ENCODE results near the gene TARBP1. TPM values are rescaled to one million over a fixed set of nuclear protein-coding genes. Genes with fewer than 3 reads are reported as not detected.

Gene TARBP1
- total RNA-seq, 3 donors from 2014 or later (not counting 1 experiment from before 2014, with no cell fraction given): 29.0 to 37.5 (median 32.2) TPM

DNA sequence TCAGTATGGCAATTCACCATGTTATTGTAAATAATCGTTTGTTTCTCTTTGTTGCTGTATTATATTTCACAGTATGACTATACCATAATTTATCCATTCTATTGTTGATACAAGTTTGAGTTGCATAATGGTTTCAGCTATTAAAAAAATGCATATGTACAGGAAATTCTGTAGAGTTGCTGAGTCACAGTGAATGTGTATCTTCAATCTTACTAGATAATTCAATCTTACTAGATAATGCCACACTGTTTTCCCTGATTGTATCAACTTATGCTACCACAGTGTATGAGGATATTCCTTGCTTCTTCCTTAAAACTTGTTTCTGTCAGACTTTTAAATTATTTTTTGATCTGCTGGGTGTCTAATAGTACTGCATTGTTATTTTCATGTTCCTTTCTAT lies 109.2 kb downstream of the TARBP1 start:
- no peak overlapping the region for H3K27ac Mint-ChIP-seq

DNA sequence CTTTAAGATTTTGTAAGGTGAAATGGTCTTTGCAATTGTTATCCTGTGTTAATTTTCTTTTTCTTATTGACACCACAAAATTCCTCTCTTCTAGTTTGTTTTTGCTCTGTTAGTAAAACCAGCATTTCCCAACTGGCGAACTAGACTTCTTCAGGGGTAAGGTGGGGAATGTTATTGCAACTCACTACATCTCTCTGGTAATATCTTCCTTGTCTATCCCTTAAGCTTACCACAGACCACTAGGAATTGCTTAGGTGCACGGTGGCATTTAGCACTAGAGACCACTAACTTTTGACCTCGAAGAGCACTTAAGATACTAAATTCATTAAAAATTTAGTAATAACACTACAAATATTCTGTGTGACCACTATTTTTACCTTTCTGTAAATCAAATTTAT lies 109.9 kb downstream of the TARBP1 start:
- no peaks in the 10 kb centered on the region for H3K9me3 ChIP-seq (ENCODE audit: control insufficient read depth, insufficient read depth, low read length)
- Mint-ChIP-seq H3K4me3 (no peak overlapping the region), H3K27ac (no peak overlapping the region), H3K36me3 (no peaks in the 10 kb centered on the region), H3K9me3 (no peaks in the 10 kb centered on the region), H3K4me1 (peaks cover 18 to 19% of the 10 kb centered on the region in 2 donors), H3K27me3 (ENCODE audit: low read depth in 2 of 2) (no peaks in the 10 kb centered on the region)
- intact Hi-C loops (cut with micrococcal nuclease): no loop called here
- no peak overlapping the region for H3K27ac ChIP-seq (ENCODE audit: low read length)
- DNase-seq (no peak), ATAC-seq (no peak)
- H3K36me3 ChIP-seq (ENCODE audit: control insufficient read depth, insufficient read depth, low read length): no peaks in the 10 kb centered on the region
- no peak overlapping the region for H3K4me3 ChIP-seq (ENCODE audit: low read length)
- TF ChIP-seq, protein P1, sequence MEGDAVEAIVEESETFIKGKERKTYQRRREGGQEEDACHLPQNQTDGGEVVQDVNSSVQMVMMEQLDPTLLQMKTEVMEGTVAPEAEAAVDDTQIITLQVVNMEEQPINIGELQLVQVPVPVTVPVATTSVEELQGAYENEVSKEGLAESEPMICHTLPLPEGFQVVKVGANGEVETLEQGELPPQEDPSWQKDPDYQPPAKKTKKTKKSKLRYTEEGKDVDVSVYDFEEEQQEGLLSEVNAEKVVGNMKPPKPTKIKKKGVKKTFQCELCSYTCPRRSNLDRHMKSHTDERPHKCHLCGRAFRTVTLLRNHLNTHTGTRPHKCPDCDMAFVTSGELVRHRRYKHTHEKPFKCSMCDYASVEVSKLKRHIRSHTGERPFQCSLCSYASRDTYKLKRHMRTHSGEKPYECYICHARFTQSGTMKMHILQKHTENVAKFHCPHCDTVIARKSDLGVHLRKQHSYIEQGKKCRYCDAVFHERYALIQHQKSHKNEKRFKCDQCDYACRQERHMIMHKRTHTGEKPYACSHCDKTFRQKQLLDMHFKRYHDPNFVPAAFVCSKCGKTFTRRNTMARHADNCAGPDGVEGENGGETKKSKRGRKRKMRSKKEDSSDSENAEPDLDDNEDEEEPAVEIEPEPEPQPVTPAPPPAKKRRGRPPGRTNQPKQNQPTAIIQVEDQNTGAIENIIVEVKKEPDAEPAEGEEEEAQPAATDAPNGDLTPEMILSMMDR (IDR thresholded peaks at IDR 0.05): no peak
- H3K27me3 ChIP-seq (ENCODE audit: control insufficient read depth, insufficient read depth, low read length): no peaks in the 10 kb centered on the region
- peaks cover 6% of the 10 kb centered on the region for H3K4me1 ChIP-seq (ENCODE audit: control insufficient read depth, insufficient read depth, low read length)
- WGBS (ENCODE audit: insufficient coverage): 66% methylated on average over 2 of the region's 3 CpGs

More for the DNA sequence above, 109.2 kb downstream of the TARBP1 start:
- Mint-ChIP-seq H3K9me3 (no peaks in the 10 kb centered on the region), H3K36me3 (no peaks in the 10 kb centered on the region), H3K27me3 (ENCODE audit: low read depth in 2 of 2) (no peaks in the 10 kb centered on the region), H3K4me3 (no peak overlapping the region), H3K4me1 (peaks cover 25 to 26% of the 10 kb centered on the region in 2 donors)
- ATAC-seq (no peak), DNase-seq (no peak)
- intact Hi-C loops (cut with micrococcal nuclease): loop anchor here (10.0 kb wide), 1 partner anchor 1135 kb away; the partner anchor contains the start of gene B3GALNT2
- Histone ChIP-seq H3K4me1 (ENCODE audit: control insufficient read depth, insufficient read depth, low read length) (peaks cover 11% of the 10 kb centered on the region), H3K9me3 (ENCODE audit: control insufficient read depth, insufficient read depth, low read length) (no peaks in the 10 kb centered on the region), H3K4me3 (ENCODE audit: low read length) (no peak overlapping the region), H3K27me3 (ENCODE audit: control insufficient read depth, insufficient read depth, low read length) (no peaks in the 10 kb centered on the region), H3K36me3 (ENCODE audit: control insufficient read depth, insufficient read depth, low read length) (no peaks in the 10 kb centered on the region), H3K27ac (ENCODE audit: low read length) (no peak overlapping the region)
- WGBS (ENCODE audit: insufficient coverage): no CpG with 5 or more reads among the region's 1 CpG
- TF ChIP-seq, protein P1 (IDR thresholded peaks at IDR 0.05): no peak

DNA sequence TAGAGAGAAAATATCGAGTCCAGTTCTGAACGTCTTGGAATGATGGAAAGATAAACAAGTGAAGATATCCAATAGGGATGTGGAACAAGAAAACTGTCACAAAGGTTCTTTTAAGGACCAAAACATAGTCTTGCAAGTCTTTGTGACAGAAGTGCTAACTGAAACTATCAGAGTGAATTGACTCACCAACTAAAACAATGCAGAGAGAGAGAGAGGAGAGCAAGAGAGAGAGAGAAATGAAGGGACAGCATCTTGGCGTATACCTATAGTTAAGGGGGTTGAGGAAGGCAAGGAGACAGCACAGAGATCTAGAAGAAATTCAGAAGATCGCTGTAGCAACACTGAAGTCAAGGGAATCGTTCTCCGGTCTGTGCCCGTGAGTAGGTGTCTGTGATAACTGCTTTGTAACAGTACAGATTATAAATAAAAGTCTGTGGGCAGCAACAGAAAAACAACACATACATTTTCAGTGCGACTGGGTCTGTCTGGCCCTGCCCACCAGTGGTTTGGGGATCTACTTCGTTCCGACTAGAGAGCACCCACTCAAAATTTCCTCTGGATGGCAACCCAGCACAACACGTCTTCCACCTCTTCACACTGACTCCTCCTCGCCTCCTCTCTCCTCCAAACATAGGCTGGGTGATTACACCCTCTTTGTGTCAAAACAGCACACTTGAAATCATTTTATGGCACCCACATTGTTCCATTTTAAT lies 110.5 kb downstream of the TARBP1 start:
- intact Hi-C loops (cut with micrococcal nuclease): no loop called here
- no peaks in the 10 kb centered on the region for H3K36me3 Mint-ChIP-seq
- peaks cover 13% of the 10 kb centered on the region in 2 donors for H3K4me1 Mint-ChIP-seq

More for the DNA sequence above, 110.5 kb downstream of the TARBP1 start:
- H3K27me3 Mint-ChIP-seq (ENCODE audit: low read depth in 2 of 2): no peaks in the 10 kb centered on the region
- no peak overlapping the region for H3K27ac ChIP-seq (ENCODE audit: low read length)
- H3K27ac Mint-ChIP-seq: no peak overlapping the region
- H3K9me3 Mint-ChIP-seq: no peaks in the 10 kb centered on the region
- TF ChIP-seq, protein P1 (IDR thresholded peaks at IDR 0.05): no peak
- H3K36me3 ChIP-seq (ENCODE audit: control insufficient read depth, insufficient read depth, low read length): no peaks in the 10 kb centered on the region
- no peak overlapping the region for H3K4me3 ChIP-seq (ENCODE audit: low read length)
- H3K27me3 ChIP-seq (ENCODE audit: control insufficient read depth, insufficient read depth, low read length): no peaks in the 10 kb centered on the region
- DNase-seq: peak in 1 of 2 donors; percentile 54
- ATAC-seq: no peak
- 75% methylated on average over 12 of the region's 12 CpGs for WGBS (ENCODE audit: insufficient coverage)
- peaks cover 3% of the 10 kb centered on the region for H3K4me1 ChIP-seq (ENCODE audit: control insufficient read depth, insufficient read depth, low read length)
- H3K4me3 Mint-ChIP-seq: no peak overlapping the region
- H3K9me3 ChIP-seq (ENCODE audit: control insufficient read depth, insufficient read depth, low read length): no peaks in the 10 kb centered on the region
